ENCODE results near the gene NAA35. TPM values are rescaled to one million over a fixed set of nuclear protein-coding genes. Genes with fewer than 3 reads are reported as not detected.
A peak's percentile ranks its signal among the peaks of the same experiment; 100 is the strongest.

The NAA35 gene
- total RNA-seq, 1 experiment from 2014 or later, result 21.3 TPM

GRCh38 chr9:85940275-85940831 is 593 bp upstream of the NAA35 start:
- DNase-seq (ENCODE audit: low read depth, low spot score) (no peak), ATAC-seq (no peak)
- TSS peak; percentile 98 for BruUV-seq (replicated peaks)
- peak; percentile 87 for TF ChIP-seq POLR2AphosphoS5 (IDR thresholded peaks at IDR 0.05; ENCODE audit: low read depth, low read length)
- TF ChIP-seq SIN3A (IDR thresholded peaks at IDR 0.05; ENCODE audit: borderline replicate concordance, insufficient read depth, low read depth, low read length), result no peak
- no peaks in the 10 kb centered on the region for H3K27me3 ChIP-seq (ENCODE audit: control insufficient read depth, insufficient read depth, low read length)
- H3K27ac ChIP-seq (ENCODE audit: low read length), result peak overlapping the region; percentile 95
- peak overlapping the region; percentile 61 to 91 for H3K4me3 ChIP-seq (ENCODE audit: low read depth in 2 of 2, low read length in 2 of 2)
- H3K4me1 ChIP-seq (ENCODE audit: control insufficient read depth, insufficient read depth, low read length), result peaks cover 8% of the 10 kb centered on the region; the same call in 1 of the 2 replicates
- POLR2A ChIA-PET, result no interaction called here
- no peaks in the 10 kb centered on the region for H3K9me3 ChIP-seq (ENCODE audit: control insufficient read depth, insufficient read depth, low read depth, low read length)
- intact Hi-C loops (cut with micrococcal nuclease; ENCODE audit: unreplicated experiment), result no loop called here
- in situ Hi-C loops (cut with HindIII; ENCODE audit: low pct_unique_long_range_greater_than_20kb, low sequenced_read_pairs), result no loop called here
- CTCF ChIA-PET, result no interaction called here
- H3K36me3 ChIP-seq (ENCODE audit: control insufficient read depth, insufficient read depth, low read length), result peaks cover 17% of the 10 kb centered on the region

DNA sequence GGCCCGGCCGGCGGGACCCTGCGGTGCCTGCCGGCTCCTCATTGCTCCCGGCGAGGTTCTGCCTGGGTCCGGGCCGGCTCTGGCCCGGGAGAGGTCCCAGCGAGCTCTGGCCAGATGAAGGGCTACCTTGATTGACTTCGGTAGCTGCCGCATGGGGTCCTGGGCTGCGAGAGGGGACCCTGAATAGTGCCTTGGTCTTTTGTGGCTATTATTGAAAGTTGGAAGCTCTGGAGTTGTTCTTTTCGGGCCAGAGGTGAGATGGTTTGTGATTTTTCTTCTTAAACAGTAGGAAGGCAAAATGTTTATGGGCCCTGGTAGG is 635 bp downstream of the NAA35 start:
- BruUV-seq (replicated peaks), result no TSS peak

More for the DNA sequence above, 635 bp downstream of the NAA35 start:
- TF ChIP-seq, protein P1, sequence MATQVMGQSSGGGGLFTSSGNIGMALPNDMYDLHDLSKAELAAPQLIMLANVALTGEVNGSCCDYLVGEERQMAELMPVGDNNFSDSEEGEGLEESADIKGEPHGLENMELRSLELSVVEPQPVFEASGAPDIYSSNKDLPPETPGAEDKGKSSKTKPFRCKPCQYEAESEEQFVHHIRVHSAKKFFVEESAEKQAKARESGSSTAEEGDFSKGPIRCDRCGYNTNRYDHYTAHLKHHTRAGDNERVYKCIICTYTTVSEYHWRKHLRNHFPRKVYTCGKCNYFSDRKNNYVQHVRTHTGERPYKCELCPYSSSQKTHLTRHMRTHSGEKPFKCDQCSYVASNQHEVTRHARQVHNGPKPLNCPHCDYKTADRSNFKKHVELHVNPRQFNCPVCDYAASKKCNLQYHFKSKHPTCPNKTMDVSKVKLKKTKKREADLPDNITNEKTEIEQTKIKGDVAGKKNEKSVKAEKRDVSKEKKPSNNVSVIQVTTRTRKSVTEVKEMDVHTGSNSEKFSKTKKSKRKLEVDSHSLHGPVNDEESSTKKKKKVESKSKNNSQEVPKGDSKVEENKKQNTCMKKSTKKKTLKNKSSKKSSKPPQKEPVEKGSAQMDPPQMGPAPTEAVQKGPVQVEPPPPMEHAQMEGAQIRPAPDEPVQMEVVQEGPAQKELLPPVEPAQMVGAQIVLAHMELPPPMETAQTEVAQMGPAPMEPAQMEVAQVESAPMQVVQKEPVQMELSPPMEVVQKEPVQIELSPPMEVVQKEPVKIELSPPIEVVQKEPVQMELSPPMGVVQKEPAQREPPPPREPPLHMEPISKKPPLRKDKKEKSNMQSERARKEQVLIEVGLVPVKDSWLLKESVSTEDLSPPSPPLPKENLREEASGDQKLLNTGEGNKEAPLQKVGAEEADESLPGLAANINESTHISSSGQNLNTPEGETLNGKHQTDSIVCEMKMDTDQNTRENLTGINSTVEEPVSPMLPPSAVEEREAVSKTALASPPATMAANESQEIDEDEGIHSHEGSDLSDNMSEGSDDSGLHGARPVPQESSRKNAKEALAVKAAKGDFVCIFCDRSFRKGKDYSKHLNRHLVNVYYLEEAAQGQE (IDR thresholded peaks at IDR 0.05; ENCODE audit: insufficient read depth in 1 of 2, low read depth in 2 of 2, low read length in 1 of 2), result no peak
- TF ChIP-seq TCF7L2 (IDR thresholded peaks at IDR 0.05; ENCODE audit: low read depth, low read length), result no peak
- TF ChIP-seq, protein P2, sequence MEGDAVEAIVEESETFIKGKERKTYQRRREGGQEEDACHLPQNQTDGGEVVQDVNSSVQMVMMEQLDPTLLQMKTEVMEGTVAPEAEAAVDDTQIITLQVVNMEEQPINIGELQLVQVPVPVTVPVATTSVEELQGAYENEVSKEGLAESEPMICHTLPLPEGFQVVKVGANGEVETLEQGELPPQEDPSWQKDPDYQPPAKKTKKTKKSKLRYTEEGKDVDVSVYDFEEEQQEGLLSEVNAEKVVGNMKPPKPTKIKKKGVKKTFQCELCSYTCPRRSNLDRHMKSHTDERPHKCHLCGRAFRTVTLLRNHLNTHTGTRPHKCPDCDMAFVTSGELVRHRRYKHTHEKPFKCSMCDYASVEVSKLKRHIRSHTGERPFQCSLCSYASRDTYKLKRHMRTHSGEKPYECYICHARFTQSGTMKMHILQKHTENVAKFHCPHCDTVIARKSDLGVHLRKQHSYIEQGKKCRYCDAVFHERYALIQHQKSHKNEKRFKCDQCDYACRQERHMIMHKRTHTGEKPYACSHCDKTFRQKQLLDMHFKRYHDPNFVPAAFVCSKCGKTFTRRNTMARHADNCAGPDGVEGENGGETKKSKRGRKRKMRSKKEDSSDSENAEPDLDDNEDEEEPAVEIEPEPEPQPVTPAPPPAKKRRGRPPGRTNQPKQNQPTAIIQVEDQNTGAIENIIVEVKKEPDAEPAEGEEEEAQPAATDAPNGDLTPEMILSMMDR (IDR thresholded peaks at IDR 0.05), result no peak
- TF ChIP-seq POLR2AphosphoS5 (IDR thresholded peaks at IDR 0.05; ENCODE audit: low read depth, low read length), result no peak
- no peak for TF ChIP-seq SIN3A (IDR thresholded peaks at IDR 0.05; ENCODE audit: borderline replicate concordance, insufficient read depth, low read depth, low read length)
- ATAC-seq (no peak), DNase-seq (ENCODE audit: low read depth, low spot score) (no peak)
- peaks cover 17% of the 10 kb centered on the region for H3K36me3 ChIP-seq (ENCODE audit: control insufficient read depth, insufficient read depth, low read length)
- ChIA-PET POLR2A (no interaction called here), CTCF (no interaction called here)
- in situ Hi-C loops (cut with HindIII; ENCODE audit: low pct_unique_long_range_greater_than_20kb, low sequenced_read_pairs) (no loop called here), intact Hi-C loops (cut with micrococcal nuclease; ENCODE audit: unreplicated experiment) (no loop called here)
- peak overlapping the region; percentile 90 for H3K27ac ChIP-seq (ENCODE audit: low read length)
- H3K27me3 ChIP-seq (ENCODE audit: control insufficient read depth, insufficient read depth, low read length), result no peaks in the 10 kb centered on the region
- peaks cover 8% of the 10 kb centered on the region; the same call in 1 of the 2 replicates for H3K4me1 ChIP-seq (ENCODE audit: control insufficient read depth, insufficient read depth, low read length)
- peak overlapping the region; percentile 91 to 95 for H3K4me3 ChIP-seq (ENCODE audit: low read depth in 2 of 2, low read length in 2 of 2)
- no peaks in the 10 kb centered on the region for H3K9me3 ChIP-seq (ENCODE audit: control insufficient read depth, insufficient read depth, low read depth, low read length)

Measured in Panc1 (cell line).